ENCODE results near the gene EEF1G.

EEF1G gene

DNA sequence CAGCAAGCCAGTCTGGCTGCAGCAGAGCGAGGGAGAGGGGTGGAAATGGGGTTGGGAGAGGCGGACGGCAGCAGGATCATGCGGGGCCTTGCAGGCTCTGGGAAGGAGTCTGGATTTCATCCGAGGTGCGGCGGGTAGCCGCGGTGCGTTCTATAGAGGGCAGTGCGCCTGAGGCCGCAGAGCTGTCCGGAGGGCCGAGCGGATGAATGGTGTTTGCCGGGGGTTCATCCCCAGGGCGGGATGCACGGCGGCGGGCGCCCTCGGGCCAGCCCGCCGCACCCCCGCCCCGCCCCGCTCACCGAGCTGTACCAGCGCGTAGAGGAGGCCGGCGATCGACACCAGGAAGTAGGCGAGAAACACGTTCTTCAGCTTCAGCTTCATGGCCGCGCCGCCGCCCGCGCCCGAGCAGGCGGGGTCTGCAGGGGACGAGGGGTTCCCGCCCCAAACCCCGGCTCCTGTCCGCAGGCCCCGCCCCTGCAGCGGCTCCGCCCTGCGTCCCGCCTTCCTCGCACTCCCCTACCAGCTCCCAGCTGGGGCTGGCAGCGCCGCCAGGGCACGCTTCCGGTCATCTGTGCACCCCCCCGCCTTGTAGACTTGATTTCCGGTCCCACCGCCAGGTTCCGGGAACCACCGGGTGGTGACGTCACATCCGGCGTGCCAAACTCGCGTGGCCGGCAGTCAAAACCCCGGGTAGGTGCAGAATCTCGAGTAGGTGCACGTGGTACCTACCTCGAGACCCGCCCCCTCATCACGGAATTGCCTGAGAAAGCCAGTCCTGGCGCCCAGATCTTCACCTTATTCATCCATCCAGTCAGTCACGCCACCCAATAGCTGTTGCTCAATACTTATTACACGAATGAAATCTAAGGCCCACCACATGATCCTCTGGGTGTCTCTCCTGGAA is 48.1 kb upstream of the EEF1G start, which contains the start of gene B3GAT3 (continued):
- TF ChIP-seq, protein P1, sequence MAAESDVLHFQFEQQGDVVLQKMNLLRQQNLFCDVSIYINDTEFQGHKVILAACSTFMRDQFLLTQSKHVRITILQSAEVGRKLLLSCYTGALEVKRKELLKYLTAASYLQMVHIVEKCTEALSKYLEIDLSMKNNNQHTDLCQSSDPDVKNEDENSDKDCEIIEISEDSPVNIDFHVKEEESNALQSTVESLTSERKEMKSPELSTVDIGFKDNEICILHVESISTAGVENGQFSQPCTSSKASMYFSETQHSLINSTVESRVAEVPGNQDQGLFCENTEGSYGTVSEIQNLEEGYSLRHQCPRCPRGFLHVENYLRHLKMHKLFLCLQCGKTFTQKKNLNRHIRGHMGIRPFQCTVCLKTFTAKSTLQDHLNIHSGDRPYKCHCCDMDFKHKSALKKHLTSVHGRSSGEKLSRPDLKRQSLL (tag by site-specific recombination; IDR thresholded peaks at IDR 0.05) = no peak
- TF ChIP-seq ZNF654 (tag by site-specific recombination; IDR thresholded peaks at IDR 0.05; ENCODE audit: low read depth) (no peak), TCF7L2 (IDR thresholded peaks at IDR 0.05; ENCODE audit: borderline replicate concordance, low read depth, low read length) (no peak), ZBTB20 (tag by site-specific recombination; IDR thresholded peaks at IDR 0.05) (peak; percentile 73), ZNF560 (tag by site-specific recombination; IDR thresholded peaks at IDR 0.05; ENCODE audit: borderline replicate concordance) (no peak), ZNF768 (tag by site-specific recombination; IDR thresholded peaks at IDR 0.05) (no peak), ZNF169 (tag by site-specific recombination; IDR thresholded peaks at IDR 0.05) (no peak), ZNF2 (tag by site-specific recombination; IDR thresholded peaks at IDR 0.05) (0 out of 2 replicates have a peak, but pooled peaks have one; percentile 41), ZNF16 (tag by site-specific recombination; IDR thresholded peaks at IDR 0.05; ENCODE audit: low read depth) (no peak), ZNF324 (tag by site-specific recombination; IDR thresholded peaks at IDR 0.05) (0 out of 2 replicates have a peak, but pooled peaks have one; percentile 47), ZNF544 (tag by site-specific recombination; IDR thresholded peaks at IDR 0.05) (no peak), SALL2 (tag by site-specific recombination; IDR thresholded peaks at IDR 0.05; ENCODE audit: borderline replicate concordance) (no peak), ZNF510 (tag by site-specific recombination; IDR thresholded peaks at IDR 0.05; ENCODE audit: insufficient replicate concordance) (no peak), ZNF423 (tag by site-specific recombination; IDR thresholded peaks at IDR 0.05) (no peak), SP3 (tag by site-specific recombination; IDR thresholded peaks at IDR 0.05) (peak; percentile 93), ZNF175 (tag by site-specific recombination; IDR thresholded peaks at IDR 0.05) (no peak), ZNF155 (tag by site-specific recombination; IDR thresholded peaks at IDR 0.05) (no peak), ZNF629 (tag by site-specific recombination; IDR thresholded peaks at IDR 0.05) (peak; percentile 95), BCL11A (tag by site-specific recombination; IDR thresholded peaks at IDR 0.05; ENCODE audit: low read depth) (peak; percentile 89), ZNF311 (tag by site-specific recombination; IDR thresholded peaks at IDR 0.05; ENCODE audit: borderline replicate concordance) (no peak), ZNF670 (tag by site-specific recombination; IDR thresholded peaks at IDR 0.05; ENCODE audit: low read depth) (no peak), ZNF132 (tag by site-specific recombination; IDR thresholded peaks at IDR 0.05; ENCODE audit: borderline replicate concordance) (no peak), ZNF548 (tag by site-specific recombination; IDR thresholded peaks at IDR 0.05) (no peak), ZNF792 (tag by site-specific recombination; IDR thresholded peaks at IDR 0.05) (no peak), OVOL3 (tag by site-specific recombination; IDR thresholded peaks at IDR 0.05) (no peak), ZNF341 (tag by site-specific recombination; IDR thresholded peaks at IDR 0.05; ENCODE audit: low read depth) (peak; percentile 97), RBAK (tag by site-specific recombination; IDR thresholded peaks at IDR 0.05) (no peak), ZNF473 (tag by site-specific recombination; IDR thresholded peaks at IDR 0.05) (no peak), ZNF660 (tag by site-specific recombination; IDR thresholded peaks at IDR 0.05) (peak; percentile 34; the same call in 1 of the 2 replicates), ZNF791 (tag by site-specific recombination; IDR thresholded peaks at IDR 0.05) (no peak), ZNF248 (tag by site-specific recombination; IDR thresholded peaks at IDR 0.05) (no peak), ZNF366 (tag by site-specific recombination; conservative IDR thresholded peaks at IDR 0.05) (peak; percentile 30), ZSCAN16 (tag by site-specific recombination; IDR thresholded peaks at IDR 0.05) (no peak)
- TF ChIP-seq, protein P2, sequence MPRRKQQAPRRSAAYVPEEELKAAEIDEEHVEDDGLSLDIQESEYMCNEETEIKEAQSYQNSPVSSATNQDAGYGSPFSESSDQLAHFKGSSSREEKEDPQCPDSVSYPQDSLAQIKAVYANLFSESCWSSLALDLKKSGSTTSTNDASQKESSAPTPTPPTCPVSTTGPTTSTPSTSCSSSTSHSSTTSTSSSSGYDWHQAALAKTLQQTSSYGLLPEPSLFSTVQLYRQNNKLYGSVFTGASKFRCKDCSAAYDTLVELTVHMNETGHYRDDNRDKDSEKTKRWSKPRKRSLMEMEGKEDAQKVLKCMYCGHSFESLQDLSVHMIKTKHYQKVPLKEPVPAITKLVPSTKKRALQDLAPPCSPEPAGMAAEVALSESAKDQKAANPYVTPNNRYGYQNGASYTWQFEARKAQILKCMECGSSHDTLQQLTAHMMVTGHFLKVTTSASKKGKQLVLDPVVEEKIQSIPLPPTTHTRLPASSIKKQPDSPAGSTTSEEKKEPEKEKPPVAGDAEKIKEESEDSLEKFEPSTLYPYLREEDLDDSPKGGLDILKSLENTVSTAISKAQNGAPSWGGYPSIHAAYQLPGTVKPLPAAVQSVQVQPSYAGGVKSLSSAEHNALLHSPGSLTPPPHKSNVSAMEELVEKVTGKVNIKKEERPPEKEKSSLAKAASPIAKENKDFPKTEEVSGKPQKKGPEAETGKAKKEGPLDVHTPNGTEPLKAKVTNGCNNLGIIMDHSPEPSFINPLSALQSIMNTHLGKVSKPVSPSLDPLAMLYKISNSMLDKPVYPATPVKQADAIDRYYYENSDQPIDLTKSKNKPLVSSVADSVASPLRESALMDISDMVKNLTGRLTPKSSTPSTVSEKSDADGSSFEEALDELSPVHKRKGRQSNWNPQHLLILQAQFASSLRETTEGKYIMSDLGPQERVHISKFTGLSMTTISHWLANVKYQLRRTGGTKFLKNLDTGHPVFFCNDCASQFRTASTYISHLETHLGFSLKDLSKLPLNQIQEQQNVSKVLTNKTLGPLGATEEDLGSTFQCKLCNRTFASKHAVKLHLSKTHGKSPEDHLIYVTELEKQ (tag by site-specific recombination; IDR thresholded peaks at IDR 0.05; ENCODE audit: borderline replicate concordance) = no peak
- TF ChIP-seq, protein P3, sequence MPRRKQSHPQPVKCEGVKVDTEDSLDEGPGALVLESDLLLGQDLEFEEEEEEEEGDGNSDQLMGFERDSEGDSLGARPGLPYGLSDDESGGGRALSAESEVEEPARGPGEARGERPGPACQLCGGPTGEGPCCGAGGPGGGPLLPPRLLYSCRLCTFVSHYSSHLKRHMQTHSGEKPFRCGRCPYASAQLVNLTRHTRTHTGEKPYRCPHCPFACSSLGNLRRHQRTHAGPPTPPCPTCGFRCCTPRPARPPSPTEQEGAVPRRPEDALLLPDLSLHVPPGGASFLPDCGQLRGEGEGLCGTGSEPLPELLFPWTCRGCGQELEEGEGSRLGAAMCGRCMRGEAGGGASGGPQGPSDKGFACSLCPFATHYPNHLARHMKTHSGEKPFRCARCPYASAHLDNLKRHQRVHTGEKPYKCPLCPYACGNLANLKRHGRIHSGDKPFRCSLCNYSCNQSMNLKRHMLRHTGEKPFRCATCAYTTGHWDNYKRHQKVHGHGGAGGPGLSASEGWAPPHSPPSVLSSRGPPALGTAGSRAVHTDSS (tag by site-specific recombination; IDR thresholded peaks at IDR 0.05) = no peak
- TF ChIP-seq, protein P4, sequence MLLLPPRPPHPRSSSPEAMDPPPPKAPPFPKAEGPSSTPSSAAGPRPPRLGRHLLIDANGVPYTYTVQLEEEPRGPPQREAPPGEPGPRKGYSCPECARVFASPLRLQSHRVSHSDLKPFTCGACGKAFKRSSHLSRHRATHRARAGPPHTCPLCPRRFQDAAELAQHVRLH (tag by site-specific recombination; IDR thresholded peaks at IDR 0.05) = peak; percentile 98
